ENCODE data around the gene C3orf85.

The C3orf85 gene

GRCh38 chr3:109112946-109113760 is 23.4 kb upstream of the C3orf85 start:
- no peaks in the 10 kb centered on the region for H3K27me3 ChIP-seq (ENCODE audit: control insufficient read depth, low read length)
- no peak overlapping the region for H3K27ac ChIP-seq (ENCODE audit: low read depth, low read length)
- no peaks in the 10 kb centered on the region for H4K20me1 ChIP-seq (ENCODE audit: control insufficient read depth, insufficient read depth, low read depth, low read length)
- no peak overlapping the region for H3K4me2 ChIP-seq (ENCODE audit: low read length)
- H3F3A ChIP-seq (ENCODE audit: control insufficient read depth, insufficient read depth), result no peaks in the 10 kb centered on the region
- TF ChIP-seq CTCF (IDR thresholded peaks at IDR 0.05; ENCODE audit: low read depth, low read length, poor library complexity, severe bottlenecking) (no peak), EZH2phosphoT487 (IDR thresholded peaks at IDR 0.05; ENCODE audit: borderline replicate concordance, low read length) (no peak)
- H3K79me2 ChIP-seq (ENCODE audit: control insufficient read depth, low read length), result no peaks in the 10 kb centered on the region
- no peaks in the 10 kb centered on the region for H3K9me3 ChIP-seq (ENCODE audit: control insufficient read depth, insufficient read depth, low read length)
- no peaks in the 10 kb centered on the region for H3K4me1 ChIP-seq (ENCODE audit: control insufficient read depth, low read length)
- H3K4me3 ChIP-seq (ENCODE audit: low read length), result no peak overlapping the region
- no peaks in the 10 kb centered on the region for H3K9me2 ChIP-seq (replicated peaks; ENCODE audit: control insufficient read depth, low read length)
- H3K36me3 ChIP-seq (ENCODE audit: control insufficient read depth, low read length), result no peaks in the 10 kb centered on the region

- H3K4me2 ChIP-seq (ENCODE audit: low read length), result no peak overlapping the region
- no peaks in the 10 kb centered on the region for H3K36me3 ChIP-seq (ENCODE audit: control insufficient read depth, low read length)
- TF ChIP-seq EZH2phosphoT487 (IDR thresholded peaks at IDR 0.05; ENCODE audit: borderline replicate concordance, low read length) (no peak), CTCF (IDR thresholded peaks at IDR 0.05; ENCODE audit: low read depth, low read length, poor library complexity, severe bottlenecking) (no peak)
- H3K4me1 ChIP-seq (ENCODE audit: control insufficient read depth, low read length), result no peaks in the 10 kb centered on the region
- no peaks in the 10 kb centered on the region for H3K79me2 ChIP-seq (ENCODE audit: control insufficient read depth, low read length)
- H3K27me3 ChIP-seq (ENCODE audit: control insufficient read depth, low read length), result no peaks in the 10 kb centered on the region
- no peaks in the 10 kb centered on the region for H3K9me2 ChIP-seq (replicated peaks; ENCODE audit: control insufficient read depth, low read length)
- H3K4me3 ChIP-seq (ENCODE audit: low read length), result no peak overlapping the region
- no peaks in the 10 kb centered on the region for H4K20me1 ChIP-seq (ENCODE audit: control insufficient read depth, insufficient read depth, low read depth, low read length)
- H3K27ac ChIP-seq (ENCODE audit: low read depth, low read length), result no peak overlapping the region
- no peaks in the 10 kb centered on the region for H3K9me3 ChIP-seq (ENCODE audit: control insufficient read depth, insufficient read depth, low read length)
- no peaks in the 10 kb centered on the region for H3F3A ChIP-seq (ENCODE audit: control insufficient read depth, insufficient read depth)
Observed at GRCh38 chr3:109114746-109115145, 21.8 kb upstream of the C3orf85 start.

- TF ChIP-seq CTCF (IDR thresholded peaks at IDR 0.05; ENCODE audit: low read depth, low read length, poor library complexity, severe bottlenecking), result no peak
- TF ChIP-seq EZH2phosphoT487 (IDR thresholded peaks at IDR 0.05; ENCODE audit: borderline replicate concordance, low read length), result no peak
- Histone ChIP-seq H3K9me3 (ENCODE audit: control insufficient read depth, insufficient read depth, low read length) (no peaks in the 10 kb centered on the region), H4K20me1 (ENCODE audit: control insufficient read depth, insufficient read depth, low read depth, low read length) (no peaks in the 10 kb centered on the region)
Observed at GRCh38 chr3:109115451-109115850, 21.1 kb upstream of the C3orf85 start.

More at GRCh38 chr3:109115451-109115850, 21.1 kb upstream of the C3orf85 start:
- Histone ChIP-seq H3K79me2 (ENCODE audit: control insufficient read depth, low read length) (no peaks in the 10 kb centered on the region), H3K36me3 (ENCODE audit: control insufficient read depth, low read length) (no peaks in the 10 kb centered on the region), H3K4me2 (ENCODE audit: low read length) (no peak overlapping the region), H3K9me2 (replicated peaks; ENCODE audit: control insufficient read depth, low read length) (no peaks in the 10 kb centered on the region), H3K4me3 (ENCODE audit: low read length) (no peak overlapping the region), H3K4me1 (ENCODE audit: control insufficient read depth, low read length) (no peaks in the 10 kb centered on the region), H3K27me3 (ENCODE audit: control insufficient read depth, low read length) (no peaks in the 10 kb centered on the region), H3K27ac (ENCODE audit: low read depth, low read length) (no peak overlapping the region), H3F3A (ENCODE audit: control insufficient read depth, insufficient read depth) (no peaks in the 10 kb centered on the region)
